ENCODE results near the gene GTF3C4. TPM values are rescaled to one million over a fixed set of nuclear protein-coding genes. Genes with fewer than 3 reads are reported as not detected.

GTF3C4 gene
- total RNA-seq, 2 donors from 2014 or later = 6.2 to 6.9 TPM

GRCh38 chr9:132648685-132649084, 21.6 kb upstream of the GTF3C4 start:
- Histone ChIP-seq H3K27me3 (no peaks in the 10 kb centered on the region), H3K36me3 (replicated peaks in 1 of 2; ENCODE audit: insufficient read depth in 1 of 2, low read depth in 2 of 2) (peaks cover 8 to 14% of the 10 kb centered on the region in 2 donors), H3K27ac (no peak overlapping the region), H3K9me3 (no peaks in the 10 kb centered on the region), H3K4me3 (no peak overlapping the region), H3K4me1 (no peaks in the 10 kb centered on the region)
- no peak for DNase-seq
- ATAC-seq = no peak
- WGBS, 2 donors = 81 to 84% methylated on average over 3 of the region's 3 CpGs
- TF ChIP-seq POLR2A (IDR thresholded peaks at IDR 0.05) = no peak
- TF ChIP-seq CTCF (IDR thresholded peaks at IDR 0.05) = no peak
- intact Hi-C loops (cut with DNase I) = no loop called here

- no peaks in the 10 kb centered on the region for H3K27me3 ChIP-seq
- no peak overlapping the region for H3K4me3 ChIP-seq
- ATAC-seq = no peak
- DNase-seq = peak in 2 of 4 donors; percentile 16 to 48
- peaks cover 4 to 9% of the 10 kb centered on the region in 2 donors for H3K36me3 ChIP-seq (replicated peaks in 1 of 2; ENCODE audit: insufficient read depth in 1 of 2, low read depth in 2 of 2)
- TF ChIP-seq CTCF (IDR thresholded peaks at IDR 0.05) (peak in 4 of 7 experiments; percentile 12 to 37 (median 33)), POLR2A (IDR thresholded peaks at IDR 0.05) (no peak)
- H3K27ac ChIP-seq = no peak overlapping the region
- 60 to 89% methylated on average over 6 of the region's 6 CpGs for WGBS, 2 donors
- intact Hi-C loops (cut with DNase I) = no loop called here
- H3K9me3 ChIP-seq = no peaks in the 10 kb centered on the region
- no peaks in the 10 kb centered on the region for H3K4me1 ChIP-seq
Observed at GRCh38 chr9:132651259-132651658, 19.0 kb upstream of the GTF3C4 start.

GRCh38 chr9:132656299-132656698, 14.0 kb upstream of the GTF3C4 start:
- no peaks in the 10 kb centered on the region for H3K27me3 ChIP-seq
- TF ChIP-seq CTCF (IDR thresholded peaks at IDR 0.05) (no peak), POLR2A (IDR thresholded peaks at IDR 0.05) (no peak)
- no peak overlapping the region for H3K27ac ChIP-seq
- no peaks in the 10 kb centered on the region for H3K4me1 ChIP-seq
- H3K36me3 ChIP-seq (replicated peaks in 1 of 2; ENCODE audit: insufficient read depth in 1 of 2, low read depth in 2 of 2) = peaks cover 5 to 26% of the 10 kb centered on the region in 2 donors
- DNase-seq (no peak), ATAC-seq (no peak)
- intact Hi-C loops (cut with DNase I) = no loop called here
- 86 to 89% methylated on average over 7 of the region's 7 CpGs for WGBS, 2 donors
- no peak overlapping the region for H3K4me3 ChIP-seq
- no peaks in the 10 kb centered on the region for H3K9me3 ChIP-seq

DNA sequence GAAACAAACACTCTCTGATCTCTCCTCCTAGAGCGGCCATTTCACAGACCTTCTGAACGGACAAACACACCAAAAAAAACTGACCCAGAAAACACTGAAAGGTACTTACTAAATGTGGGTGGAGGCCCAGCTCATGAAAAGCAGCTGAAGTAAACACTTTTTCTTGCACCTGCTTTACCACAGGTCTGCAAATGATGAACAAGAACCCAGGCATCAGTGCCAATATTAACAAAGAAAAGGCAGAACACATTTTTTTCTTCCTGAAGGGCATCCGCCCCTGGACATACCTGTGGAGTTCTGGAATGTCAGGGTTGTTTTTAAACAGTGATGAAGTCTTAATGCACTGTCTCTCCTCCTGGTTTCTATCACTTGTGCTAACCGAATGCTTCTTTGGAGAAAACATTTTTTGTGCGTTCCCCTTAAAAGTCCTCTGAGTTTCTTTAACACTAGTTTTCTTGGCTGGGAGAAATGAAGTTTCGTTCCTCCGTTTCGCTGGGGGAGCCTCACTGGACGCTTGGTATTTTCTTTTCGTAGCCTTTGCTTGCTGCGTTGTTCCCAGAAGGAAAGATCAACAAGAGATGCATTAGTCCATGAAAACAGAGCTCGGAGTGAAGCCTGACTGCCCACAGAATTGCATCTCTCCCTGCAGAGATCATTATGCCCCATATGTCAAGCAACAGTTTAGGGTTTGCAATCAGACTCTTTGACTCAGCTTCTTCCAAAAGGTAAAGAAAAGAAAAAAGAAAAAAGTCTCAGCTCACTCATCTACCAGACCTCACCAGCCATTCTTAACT, 7.9 kb upstream of the GTF3C4 start:
- no peak overlapping the region for H3K4me3 ChIP-seq
- DNase-seq = no peak
- H3K27me3 ChIP-seq = no peaks in the 10 kb centered on the region
- H3K36me3 ChIP-seq (replicated peaks in 1 of 2; ENCODE audit: insufficient read depth in 1 of 2, low read depth in 2 of 2) = peaks cover 5 to 21% of the 10 kb centered on the region in 2 donors
- TF ChIP-seq CTCF (IDR thresholded peaks at IDR 0.05) (no peak), POLR2A (IDR thresholded peaks at IDR 0.05) (no peak)
- no peak for ATAC-seq
- intact Hi-C loops (cut with DNase I) = no loop called here
- 78 to 81% methylated on average over 12 of the region's 12 CpGs for WGBS, 2 donors
- H3K27ac ChIP-seq = no peak overlapping the region
- H3K9me3 ChIP-seq = no peaks in the 10 kb centered on the region
- H3K4me1 ChIP-seq = no peaks in the 10 kb centered on the region

- intact Hi-C loops (cut with DNase I) = no loop called here
- no peak for DNase-seq
Observed at GRCh38 chr9:132663117-132663516, 7.1 kb upstream of the GTF3C4 start.

More at GRCh38 chr9:132663117-132663516, 7.1 kb upstream of the GTF3C4 start:
- ATAC-seq = no peak
- H3K27ac ChIP-seq = no peak overlapping the region
- TF ChIP-seq POLR2A (IDR thresholded peaks at IDR 0.05) (no peak), CTCF (IDR thresholded peaks at IDR 0.05) (no peak)
- no peak overlapping the region for H3K4me3 ChIP-seq
- 73 to 85% methylated on average over 11 of the region's 11 CpGs for whole genome bisulfite sequencing, 2 donors
- peaks cover 5 to 14% of the 10 kb centered on the region in 2 donors for H3K36me3 ChIP-seq (replicated peaks in 1 of 2; ENCODE audit: insufficient read depth in 1 of 2, low read depth in 2 of 2)
- peaks cover under 1% of the 10 kb centered on the region for H3K4me1 ChIP-seq
- H3K9me3 ChIP-seq = no peaks in the 10 kb centered on the region
- H3K27me3 ChIP-seq = no peaks in the 10 kb centered on the region

Data from body of pancreas (tissue), 4 donors.